Immature natural killer cell (primary cell): ENCODE results near the gene FUT7. TPM values are rescaled to one million over a fixed set of nuclear protein-coding genes. Genes with fewer than 3 reads are reported as not detected.

Experiments
- DNase-seq, 3 donors: peaks; one replicate each; pipeline ENCODE4 v3.0.0; 2022; ENCODE audit warnings: mixed read lengths in 1 of 3
- H3K27ac Mint-ChIP-seq, 6 donors: one replicate each; pipeline ENCODE4 v1.8.0; 2020; ENCODE audit warnings: mixed read lengths in 6 of 6, mild to moderate bottlenecking in 5 of 6, inconsistent platforms in 4 of 6, moderate library complexity in 3 of 6
- H3K27me3 Mint-ChIP-seq, 3 donors: one replicate each; pipeline ENCODE4 v1.8.0; 2020 to 2021; ENCODE audit warnings: low read depth in 3 of 3, mild to moderate bottlenecking in 3 of 3, mixed read lengths in 3 of 3, moderate library complexity in 3 of 3, inconsistent platforms in 1 of 3
- H3K36me3 Mint-ChIP-seq, 3 donors: one replicate each; pipeline ENCODE4 v1.8.0; 2020; ENCODE audit warnings: mixed read lengths in 3 of 3, inconsistent platforms in 2 of 3, mild to moderate bottlenecking in 2 of 3
- H3K4me1 Mint-ChIP-seq, 2 donors: one replicate each; pipeline ENCODE4 v1.8.0; 2020; ENCODE audit warnings: inconsistent platforms in 2 of 2, mild to moderate bottlenecking in 2 of 2, mixed read lengths in 2 of 2, moderate library complexity in 1 of 2
- H3K4me3 Mint-ChIP-seq, 5 donors: one replicate each; pipeline ENCODE4 v1.8.0; 2020; ENCODE audit warnings: mild to moderate bottlenecking in 5 of 5, mixed read lengths in 5 of 5, inconsistent platforms in 3 of 5, moderate library complexity in 3 of 5
- H3K9me3 Mint-ChIP-seq, 6 donors: one replicate each; pipeline ENCODE4 v1.8.0; 2020; ENCODE audit warnings: mild to moderate bottlenecking in 6 of 6, mixed read lengths in 6 of 6, inconsistent platforms in 4 of 6, moderate library complexity in 3 of 6
- polyA plus RNA-seq, 3 donors: library from polyadenylated mRNA; unstranded; fragments of 300-500 nt; fragmentation: Illumina TruSeq; gene quantifications; one replicate each; pipeline ENCODE4 v1.2.3, GENCODE V29; 2021

FUT7 gene
- polyA plus RNA-seq, 3 donors from 2014 or later, result 20.6 to 33.0 (median 25.6) TPM

DNA sequence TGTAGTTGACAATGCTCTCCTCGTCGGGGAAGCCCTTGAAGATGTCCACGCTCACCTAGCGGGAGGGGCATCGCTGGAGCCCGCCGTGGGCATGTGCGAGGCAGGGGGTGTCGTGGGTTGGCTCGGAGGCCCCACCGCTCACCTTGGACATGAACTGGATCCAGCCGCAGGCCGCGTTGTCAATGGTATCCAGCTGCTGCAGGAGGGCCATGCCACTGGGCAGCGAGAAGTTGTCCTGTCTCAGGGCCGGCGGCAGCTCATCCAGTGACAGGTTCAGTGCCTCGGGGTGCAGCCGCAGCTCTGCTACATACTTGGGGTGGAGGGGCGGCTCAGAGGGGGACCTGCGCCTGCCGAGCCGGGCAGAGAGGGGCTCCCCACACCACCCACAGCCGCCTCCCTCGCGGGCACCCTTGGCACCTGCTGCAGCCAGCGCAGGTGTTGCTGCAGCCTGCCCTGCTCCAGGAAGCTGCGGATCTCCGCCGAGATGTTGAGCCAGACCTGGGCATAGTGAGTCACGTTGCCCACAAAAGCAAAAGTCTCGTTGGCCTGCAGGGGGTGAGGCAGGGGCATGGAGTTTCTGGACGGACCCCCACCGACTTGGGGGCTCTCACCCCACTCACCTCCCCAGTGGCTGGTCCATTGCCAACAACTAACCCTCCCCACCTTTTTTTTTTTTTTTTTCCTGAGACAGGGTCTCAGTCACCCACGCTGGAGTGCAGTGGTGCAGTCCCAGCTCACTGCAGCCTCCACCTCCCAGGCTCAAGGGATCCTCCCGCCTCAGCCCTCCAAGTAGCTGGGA lies 12.9 kb downstream of the FUT7 start:
- DNase-seq, result no peak
- H3K4me1 Mint-ChIP-seq, result peaks cover 5 to 6% of the 10 kb centered on the region in 2 donors
- H3K4me3 Mint-ChIP-seq, result no peak overlapping the region
- H3K36me3 Mint-ChIP-seq, result peaks cover 0 to 13% (median 4%) of the 10 kb centered on the region in 3 donors
- H3K27me3 Mint-ChIP-seq, result peaks cover 0 to 1% (median 0%) of the 10 kb centered on the region in 3 donors
- no peak overlapping the region for H3K27ac Mint-ChIP-seq
- H3K9me3 Mint-ChIP-seq, result no peaks in the 10 kb centered on the region

DNA sequence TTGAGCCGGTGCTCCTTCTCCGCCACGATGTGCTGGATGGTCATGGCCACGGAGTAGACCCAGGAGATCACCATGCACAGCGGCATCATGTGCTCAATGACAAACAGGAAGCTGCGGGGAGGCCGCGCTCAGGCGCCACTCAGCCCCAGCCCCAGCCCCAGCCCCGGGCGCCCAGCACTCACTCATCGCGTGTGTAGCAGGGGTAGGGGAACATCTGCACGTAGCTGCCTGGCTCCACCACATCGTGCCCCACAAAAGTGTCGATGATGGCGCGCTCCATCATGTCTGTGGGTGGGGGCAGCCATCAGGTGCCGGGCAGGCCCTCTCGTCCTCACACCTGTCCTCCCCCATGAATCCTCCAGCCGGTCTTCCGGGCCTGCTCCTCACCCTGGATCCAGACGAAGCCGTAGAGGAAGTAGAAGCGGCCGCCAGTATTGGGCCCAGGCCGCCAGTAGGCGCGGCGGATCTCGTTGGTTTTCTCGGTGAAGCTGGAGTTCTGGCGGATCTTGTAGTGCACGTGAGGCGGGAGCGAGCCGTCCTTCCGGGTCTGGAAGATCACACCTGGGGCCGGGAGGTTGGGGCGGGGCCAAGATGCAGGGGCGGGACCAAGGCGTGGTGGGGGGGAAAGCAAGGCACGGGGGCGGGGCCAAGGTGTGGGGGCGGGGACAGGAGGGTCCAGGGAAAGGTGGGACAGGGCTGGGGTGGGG lies 13.9 kb downstream of the FUT7 start:
- H3K27ac Mint-ChIP-seq, result no peak overlapping the region
- no peak overlapping the region for H3K4me3 Mint-ChIP-seq
- no peaks in the 10 kb centered on the region for H3K9me3 Mint-ChIP-seq
- peaks cover 0 to 1% (median 0%) of the 10 kb centered on the region in 3 donors for H3K27me3 Mint-ChIP-seq
- peaks cover 5 to 6% of the 10 kb centered on the region in 2 donors for H3K4me1 Mint-ChIP-seq
- DNase-seq, result no peak
- H3K36me3 Mint-ChIP-seq, result peaks cover 0 to 13% (median 4%) of the 10 kb centered on the region in 3 donors

DNA sequence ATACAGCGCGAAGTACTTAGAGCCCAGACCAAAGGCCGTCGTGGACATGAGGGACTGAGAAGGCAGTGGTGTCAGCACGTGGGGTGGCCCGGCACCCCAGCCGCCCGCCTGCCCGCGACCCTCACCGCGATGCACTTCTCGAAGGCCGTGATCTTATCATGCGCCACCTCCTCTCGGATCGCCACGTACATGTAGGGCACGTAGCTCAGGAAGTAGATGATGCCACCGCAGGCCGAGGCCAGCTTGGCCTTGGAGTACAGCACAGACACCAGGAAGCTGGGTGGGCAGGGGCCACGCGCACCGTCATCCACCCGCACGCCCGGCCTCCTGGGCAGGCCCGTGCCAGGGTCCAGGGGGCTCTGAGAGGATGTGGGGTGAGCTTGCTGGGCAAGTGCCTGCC lies 14.8 kb downstream of the FUT7 start:
- Mint-ChIP-seq H3K36me3 (peaks cover 0 to 12% (median 4%) of the 10 kb centered on the region in 3 donors), H3K27me3 (peaks cover 0 to 1% (median 0%) of the 10 kb centered on the region in 3 donors), H3K4me1 (peaks cover 3% of the 10 kb centered on the region in 2 donors), H3K27ac (no peak overlapping the region), H3K4me3 (no peak overlapping the region), H3K9me3 (no peaks in the 10 kb centered on the region)
- DNase-seq, result no peak

GRCh38 chr9:137016436-137016835 lies 15.5 kb downstream of the FUT7 start:
- H3K27me3 Mint-ChIP-seq, result peaks cover 0 to 1% (median 0%) of the 10 kb centered on the region in 3 donors
- no peaks in the 10 kb centered on the region for H3K4me1 Mint-ChIP-seq
- no peak for DNase-seq
- no peak overlapping the region for H3K27ac Mint-ChIP-seq
- H3K9me3 Mint-ChIP-seq, result no peaks in the 10 kb centered on the region
- H3K4me3 Mint-ChIP-seq, result no peak overlapping the region
- peaks cover 0 to 8% (median 4%) of the 10 kb centered on the region in 3 donors for H3K36me3 Mint-ChIP-seq

- Mint-ChIP-seq H3K4me1 (no peaks in the 10 kb centered on the region), H3K27ac (no peak overlapping the region), H3K27me3 (peaks cover 0 to 1% (median 0%) of the 10 kb centered on the region in 3 donors), H3K4me3 (no peak overlapping the region), H3K9me3 (no peaks in the 10 kb centered on the region), H3K36me3 (peaks cover 0 to 8% (median 4%) of the 10 kb centered on the region in 3 donors)
- no peak for DNase-seq
Measured at GRCh38 chr9:137015976-137016375, 15.9 kb downstream of the FUT7 start.

DNA sequence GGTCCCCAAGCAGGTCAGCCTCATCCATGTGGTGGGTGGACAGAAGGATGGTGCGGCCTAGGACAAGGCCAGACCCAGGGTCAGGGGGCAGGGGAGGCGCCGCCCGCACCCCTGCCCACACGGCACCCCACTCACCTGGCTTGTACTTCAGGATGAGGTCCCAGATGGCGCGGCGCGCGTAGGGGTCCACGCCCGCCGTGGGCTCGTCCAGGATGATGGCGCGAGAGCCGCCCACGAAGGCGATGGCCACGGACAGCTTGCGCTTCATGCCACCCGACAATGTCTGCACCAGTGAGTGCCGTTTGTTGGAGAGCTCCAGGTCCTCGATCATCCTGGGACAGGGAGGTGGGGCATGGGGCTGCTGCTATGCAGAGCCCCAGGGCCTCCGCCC lies 16.4 kb downstream of the FUT7 start:
- Mint-ChIP-seq H3K36me3 (peaks cover 0 to 8% (median 4%) of the 10 kb centered on the region in 3 donors), H3K27me3 (peaks cover 0 to 1% (median 0%) of the 10 kb centered on the region in 3 donors), H3K4me1 (no peaks in the 10 kb centered on the region), H3K4me3 (no peak overlapping the region), H3K27ac (no peak overlapping the region), H3K9me3 (no peaks in the 10 kb centered on the region)
- DNase-seq, result no peak

DNA sequence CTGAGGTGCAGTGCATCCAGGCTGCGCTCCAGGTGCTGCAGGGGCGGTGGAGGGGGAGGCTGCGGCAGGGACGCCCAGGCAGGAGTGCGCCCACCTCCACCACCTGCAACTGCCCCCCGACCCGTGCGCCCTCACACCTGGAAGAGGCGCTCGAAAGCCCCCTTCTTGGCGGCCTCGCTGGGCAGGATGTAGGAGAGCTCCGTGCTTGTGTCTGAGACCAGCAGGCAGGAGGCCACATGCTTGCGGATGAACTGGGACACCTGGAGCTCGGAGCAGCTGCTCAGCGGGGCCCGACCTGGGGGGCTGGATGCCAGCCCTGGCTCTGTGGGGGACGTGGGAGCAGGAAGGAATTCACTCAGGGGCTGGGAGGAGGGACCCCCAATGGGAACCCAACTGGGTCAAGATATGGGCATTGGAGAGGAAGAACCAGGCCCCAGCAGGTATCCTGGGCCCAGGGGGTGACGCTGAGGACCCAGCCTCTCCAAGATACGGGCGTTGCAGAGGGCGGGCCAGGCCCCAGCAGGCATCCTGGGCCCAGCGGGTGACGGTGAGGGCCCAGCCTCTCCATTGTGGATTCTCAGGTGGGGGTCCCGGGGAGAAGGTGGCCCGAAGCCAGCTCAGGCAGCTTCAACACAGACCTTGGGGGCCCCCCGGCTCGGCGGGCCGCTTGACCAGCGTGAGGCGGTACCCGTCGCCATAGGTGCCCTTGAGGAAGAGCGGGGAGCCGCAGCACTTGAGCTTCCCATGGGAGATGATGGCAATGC lies 16.9 kb downstream of the FUT7 start:
- no peak for DNase-seq
- no peak overlapping the region for H3K27ac Mint-ChIP-seq
- H3K9me3 Mint-ChIP-seq, result no peaks in the 10 kb centered on the region
- peaks cover 0 to 8% (median 4%) of the 10 kb centered on the region in 3 donors for H3K36me3 Mint-ChIP-seq
- H3K27me3 Mint-ChIP-seq, result peaks cover 0 to 1% (median 0%) of the 10 kb centered on the region in 3 donors
- H3K4me1 Mint-ChIP-seq, result no peaks in the 10 kb centered on the region
- no peak overlapping the region for H3K4me3 Mint-ChIP-seq

- Mint-ChIP-seq H3K9me3 (no peaks in the 10 kb centered on the region), H3K27ac (no peak overlapping the region), H3K36me3 (peaks cover 0 to 5% (median 4%) of the 10 kb centered on the region in 3 donors), H3K4me3 (no peak overlapping the region), H3K27me3 (peaks cover 0 to 1% (median 0%) of the 10 kb centered on the region in 3 donors), H3K4me1 (no peaks in the 10 kb centered on the region)
- no peak for DNase-seq
Measured at GRCh38 chr9:137014166-137014565, 17.7 kb downstream of the FUT7 start.

DNA sequence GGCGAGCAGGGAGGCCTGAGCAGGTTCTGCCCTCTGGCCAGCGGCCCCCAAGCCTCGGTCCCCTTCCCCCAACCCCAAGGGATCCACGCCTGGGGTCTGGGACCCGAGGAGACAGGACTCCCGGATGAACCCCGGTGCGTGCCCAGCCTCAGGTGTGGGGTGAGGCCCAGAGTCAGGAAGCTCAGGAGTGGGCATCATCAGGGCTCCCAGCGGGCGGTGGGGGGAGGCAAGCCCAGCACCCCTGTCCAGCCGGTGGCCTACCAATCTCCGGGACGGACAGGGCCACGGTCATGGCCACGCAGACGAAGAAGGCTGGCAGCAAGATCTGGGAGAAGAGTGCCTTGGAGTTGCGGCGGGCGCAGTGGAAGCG lies 18.3 kb downstream of the FUT7 start:
- Mint-ChIP-seq H3K27ac (no peak overlapping the region), H3K27me3 (peaks cover 0 to 1% (median 0%) of the 10 kb centered on the region in 3 donors), H3K36me3 (peaks cover 0 to 5% (median 4%) of the 10 kb centered on the region in 3 donors), H3K9me3 (no peaks in the 10 kb centered on the region), H3K4me3 (no peak overlapping the region), H3K4me1 (no peaks in the 10 kb centered on the region)
- no peak for DNase-seq

DNA sequence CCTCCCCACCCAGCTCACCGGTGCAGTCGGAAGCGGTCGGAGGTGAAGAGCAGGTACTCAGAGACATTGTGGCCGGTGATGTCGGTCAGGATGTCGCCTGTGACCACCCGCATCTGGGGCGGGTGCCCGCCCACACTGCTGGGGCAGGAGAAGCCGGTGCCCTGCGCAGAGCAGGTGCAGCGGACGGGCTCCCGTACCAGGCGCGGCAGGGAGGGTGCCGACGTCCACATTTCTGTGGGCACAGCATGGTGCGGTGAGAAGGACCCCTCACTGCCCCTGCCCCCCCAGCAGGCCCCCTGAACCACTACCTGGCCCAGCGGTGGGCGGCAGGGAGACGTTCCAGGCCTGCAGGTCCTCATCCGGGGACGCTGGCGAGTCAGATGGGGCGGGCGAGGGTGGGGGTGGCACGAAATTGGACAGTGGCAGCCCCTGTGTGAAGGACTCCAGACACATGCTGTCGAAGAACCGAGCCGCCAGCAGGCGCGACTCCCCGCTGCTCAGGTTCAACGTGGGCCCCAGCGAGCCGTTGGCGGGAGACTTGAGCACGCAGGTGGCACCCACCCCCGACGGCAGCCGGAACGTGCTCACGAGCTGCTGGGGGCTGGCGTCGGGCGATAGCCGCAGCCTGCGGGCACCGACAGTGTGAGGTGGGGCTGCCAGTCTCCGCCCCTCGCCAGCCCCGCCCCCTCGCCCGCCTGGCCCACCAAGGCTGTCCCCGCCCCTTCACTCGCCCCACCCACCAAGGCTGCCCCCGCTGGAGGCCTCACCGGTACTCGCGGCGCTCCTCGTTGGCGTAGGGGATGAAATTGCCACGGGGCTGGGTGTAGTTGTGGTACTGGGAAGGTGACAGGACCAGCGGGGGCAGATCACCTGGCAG lies 19.0 kb downstream of the FUT7 start:
- peaks cover 0 to 5% (median 4%) of the 10 kb centered on the region in 3 donors for H3K36me3 Mint-ChIP-seq
- no peaks in the 10 kb centered on the region for H3K4me1 Mint-ChIP-seq
- no peak overlapping the region for H3K4me3 Mint-ChIP-seq
- H3K27ac Mint-ChIP-seq, result no peak overlapping the region
- no peak for DNase-seq
- H3K27me3 Mint-ChIP-seq, result peaks cover 0 to 1% (median 0%) of the 10 kb centered on the region in 3 donors
- no peaks in the 10 kb centered on the region for H3K9me3 Mint-ChIP-seq

DNA sequence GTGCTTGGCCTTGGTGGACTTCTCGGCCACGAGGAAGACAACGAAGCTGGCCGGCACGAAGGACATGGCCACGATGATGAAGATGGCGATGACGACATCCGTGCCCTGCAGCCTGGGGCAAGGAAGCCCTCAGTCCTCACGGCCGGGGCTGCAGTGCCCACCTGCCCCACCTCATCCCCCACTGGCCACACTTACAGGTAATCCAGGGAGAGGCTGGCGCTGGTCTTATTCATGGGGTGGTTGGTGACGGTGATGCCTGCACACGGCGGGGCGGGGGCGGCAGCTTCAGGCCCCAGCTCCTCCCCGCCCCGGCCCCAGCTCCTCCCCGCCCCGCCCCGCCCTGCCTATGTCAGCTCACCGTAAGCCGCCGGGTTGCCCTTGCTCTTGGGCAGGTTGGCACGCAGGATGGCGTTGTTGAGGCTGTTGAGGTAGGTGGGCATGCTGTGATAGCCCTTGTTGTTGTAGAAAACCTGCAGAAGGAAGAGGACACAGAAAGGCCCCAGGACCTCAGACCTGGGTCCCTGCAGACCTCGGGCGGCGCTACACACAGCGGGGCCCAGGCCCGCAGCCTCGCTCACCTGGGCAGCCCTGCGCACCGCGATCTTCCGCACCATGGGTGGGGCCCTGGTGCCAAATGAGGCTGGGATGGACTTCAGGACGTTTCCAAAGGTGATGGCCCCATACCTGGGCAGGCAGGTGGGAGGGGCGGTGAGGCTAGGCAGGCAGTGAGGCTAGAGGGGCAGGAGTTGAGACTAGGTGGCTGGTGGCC lies 19.8 kb downstream of the FUT7 start:
- H3K36me3 Mint-ChIP-seq, result peaks cover 0 to 4% (median 4%) of the 10 kb centered on the region in 3 donors
- peaks cover 0 to 1% (median 0%) of the 10 kb centered on the region in 3 donors for H3K27me3 Mint-ChIP-seq
- H3K27ac Mint-ChIP-seq, result no peak overlapping the region
- no peaks in the 10 kb centered on the region for H3K9me3 Mint-ChIP-seq
- no peak overlapping the region for H3K4me3 Mint-ChIP-seq
- no peaks in the 10 kb centered on the region for H3K4me1 Mint-ChIP-seq
- no peak for DNase-seq

DNA sequence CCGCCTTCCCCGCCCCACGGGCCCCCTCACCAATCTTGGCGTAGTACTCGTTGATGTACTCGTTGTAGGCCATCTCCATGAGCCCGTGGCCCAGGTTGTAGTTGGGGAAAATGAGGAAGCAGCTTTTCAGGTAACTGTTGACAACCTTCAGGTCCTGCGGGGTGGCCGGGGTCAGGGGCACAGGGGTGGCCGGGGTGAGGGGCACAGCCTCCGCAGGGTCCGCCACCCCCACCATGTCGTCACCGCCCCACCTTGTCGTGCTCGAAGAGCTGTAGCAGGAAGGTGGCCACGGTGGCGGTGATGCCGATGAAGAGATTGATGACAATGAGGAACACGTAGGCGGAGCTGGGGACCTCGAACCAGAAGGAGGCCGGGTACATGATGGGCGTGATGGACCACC lies 20.7 kb downstream of the FUT7 start:
- Mint-ChIP-seq H3K4me1 (peaks cover 5% of the 10 kb centered on the region in 2 donors), H3K9me3 (no peaks in the 10 kb centered on the region), H3K27me3 (no peaks in the 10 kb centered on the region), H3K4me3 (no peak overlapping the region), H3K36me3 (no peaks in the 10 kb centered on the region), H3K27ac (no peak overlapping the region)
- DNase-seq, result no peak
